Measurements from ENCODE around the gene CDC42BPG. TPM values are rescaled to one million over a fixed set of nuclear protein-coding genes. Genes with fewer than 3 reads are reported as not detected.
A peak's percentile ranks its signal among the peaks of the same experiment; 100 is the strongest.

Gene CDC42BPG
- total RNA-seq, 4 donors from 2014 or later, result 0.33 to 0.46 (median 0.39) TPM; not detected in 1

GRCh38 chr11:64888729-64889511 is 44.5 kb upstream of the CDC42BPG start:
- Histone ChIP-seq H3K9me3 (no peaks in the 10 kb centered on the region), H3K4me3 (no peak overlapping the region), H3K27ac (replicated peaks in 1 of 4) (no peak overlapping the region), H3K4me1 (peaks cover 22 to 32% (median 25%) of the 10 kb centered on the region in 4 donors), H3K27me3 (no peaks in the 10 kb centered on the region), H3K36me3 (no peaks in the 10 kb centered on the region)
- DNase-seq (ENCODE audit: extremely low spot score), result no peak
- TF ChIP-seq CTCF (IDR thresholded peaks at IDR 0.05) (no peak), POLR2AphosphoS5 (IDR thresholded peaks at IDR 0.05) (no peak), EP300 (IDR thresholded peaks at IDR 0.05) (no peak), POLR2A (IDR thresholded peaks at IDR 0.05; ENCODE audit: low read depth) (no peak)
- 66% methylated on average over 9 of the region's 9 CpGs for WGBS
- intact Hi-C loops (cut with DNase I), result no loop called here

DNA sequence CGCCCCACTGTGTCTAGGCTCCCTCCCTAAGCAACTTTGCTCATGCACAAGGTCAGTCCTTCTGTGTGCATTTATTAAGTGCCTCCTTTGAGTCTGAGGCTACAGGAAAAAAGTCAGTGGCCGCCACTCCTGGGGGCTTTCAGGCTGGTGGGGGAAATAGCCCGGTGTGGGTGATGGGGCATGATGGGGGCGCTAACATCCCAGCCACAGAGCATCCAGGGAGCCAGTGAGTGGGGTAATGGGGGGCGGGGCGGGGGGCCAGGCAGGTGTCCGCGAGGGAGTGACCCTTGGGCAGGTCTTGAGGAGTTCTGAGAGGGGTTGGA is 43.9 kb upstream of the CDC42BPG start:
- Histone ChIP-seq H3K4me1 (peaks cover 19 to 26% (median 21%) of the 10 kb centered on the region in 4 donors), H3K9me3 (no peaks in the 10 kb centered on the region), H3K4me3 (peak overlapping the region; percentile 31 to 41 (median 36)), H3K27me3 (no peaks in the 10 kb centered on the region), H3K36me3 (no peaks in the 10 kb centered on the region), H3K27ac (replicated peaks in 1 of 4) (peak overlapping the region in 2 of 4 donors; percentile 71 to 74)
- intact Hi-C loops (cut with DNase I), result no loop called here
- no peak for DNase-seq (ENCODE audit: extremely low spot score)
- 35% methylated on average over 4 of the region's 8 CpGs for WGBS
- TF ChIP-seq EP300 (IDR thresholded peaks at IDR 0.05) (no peak), POLR2A (IDR thresholded peaks at IDR 0.05; ENCODE audit: low read depth) (no peak), POLR2AphosphoS5 (IDR thresholded peaks at IDR 0.05) (no peak), CTCF (IDR thresholded peaks at IDR 0.05) (no peak)

GRCh38 chr11:64887757-64888405 is 43.4 kb upstream of the CDC42BPG start:
- DNase-seq (ENCODE audit: extremely low spot score), result no peak
- Histone ChIP-seq H3K4me3 (peak overlapping the region; percentile 31 to 41 (median 36)), H3K27ac (replicated peaks in 1 of 4) (peak overlapping the region; percentile 71 to 79 (median 74)), H3K27me3 (no peaks in the 10 kb centered on the region), H3K4me1 (peaks cover 18 to 22% (median 19%) of the 10 kb centered on the region in 4 donors), H3K9me3 (no peaks in the 10 kb centered on the region), H3K36me3 (no peaks in the 10 kb centered on the region)
- intact Hi-C loops (cut with DNase I), result no loop called here
- WGBS, result 16% methylated on average over 19 of the region's 34 CpGs
- TF ChIP-seq CTCF (IDR thresholded peaks at IDR 0.05) (peak in 2 of 3 experiments; percentile 95 to 97), POLR2AphosphoS5 (IDR thresholded peaks at IDR 0.05) (peak; percentile 31 to 50), POLR2A (IDR thresholded peaks at IDR 0.05; ENCODE audit: low read depth) (no peak), EP300 (IDR thresholded peaks at IDR 0.05) (no peak)

GRCh38 chr11:64887234-64887756 is 42.8 kb upstream of the CDC42BPG start:
- H3K27ac ChIP-seq (replicated peaks in 1 of 4), result peak overlapping the region; percentile 71 to 79 (median 74)
- no peaks in the 10 kb centered on the region for H3K27me3 ChIP-seq
- DNase-seq (ENCODE audit: extremely low spot score), result no peak
- H3K36me3 ChIP-seq, result no peaks in the 10 kb centered on the region
- peak overlapping the region; percentile 31 to 41 (median 36) for H3K4me3 ChIP-seq
- no peaks in the 10 kb centered on the region for H3K9me3 ChIP-seq
- 65% methylated on average over 8 of the region's 8 CpGs for WGBS
- peaks cover 16 to 23% (median 17%) of the 10 kb centered on the region in 4 donors for H3K4me1 ChIP-seq
- intact Hi-C loops (cut with DNase I), result no loop called here
- TF ChIP-seq POLR2AphosphoS5 (IDR thresholded peaks at IDR 0.05), result no peak
- no peak for TF ChIP-seq POLR2A (IDR thresholded peaks at IDR 0.05; ENCODE audit: low read depth)
- no peak for TF ChIP-seq EP300 (IDR thresholded peaks at IDR 0.05)
- no peak for TF ChIP-seq CTCF (IDR thresholded peaks at IDR 0.05)

All from esophagus muscularis mucosa (tissue), 4 donors.